Testis (tissue), 2 donors: ENCODE data around the gene LRRC43.

Source experiments
- POLR2A ChIP-seq: fragments of 450-650 bp; IDR thresholded peaks from one replicate; pipeline ENCODE4 v1.6.1; 2017; ENCODE audit warnings: antibody characterized with exemption, mild to moderate bottlenecking, moderate library complexity
- TF ChIP-seq, protein P1 (sequence below), 3 experiments: fragments of 450-650 bp in 2 of 3; fragments of 200-600 bp in 1 of 3; sonication (generic) in 1 of 3; IDR thresholded peaks; one replicate each; pipeline ENCODE4 v1.5.1; 2016 to 2019; ENCODE audit warnings: antibody characterized with exemption in 3 of 3, mild to moderate bottlenecking in 2 of 3, moderate library complexity in 1 of 3

DNA sequence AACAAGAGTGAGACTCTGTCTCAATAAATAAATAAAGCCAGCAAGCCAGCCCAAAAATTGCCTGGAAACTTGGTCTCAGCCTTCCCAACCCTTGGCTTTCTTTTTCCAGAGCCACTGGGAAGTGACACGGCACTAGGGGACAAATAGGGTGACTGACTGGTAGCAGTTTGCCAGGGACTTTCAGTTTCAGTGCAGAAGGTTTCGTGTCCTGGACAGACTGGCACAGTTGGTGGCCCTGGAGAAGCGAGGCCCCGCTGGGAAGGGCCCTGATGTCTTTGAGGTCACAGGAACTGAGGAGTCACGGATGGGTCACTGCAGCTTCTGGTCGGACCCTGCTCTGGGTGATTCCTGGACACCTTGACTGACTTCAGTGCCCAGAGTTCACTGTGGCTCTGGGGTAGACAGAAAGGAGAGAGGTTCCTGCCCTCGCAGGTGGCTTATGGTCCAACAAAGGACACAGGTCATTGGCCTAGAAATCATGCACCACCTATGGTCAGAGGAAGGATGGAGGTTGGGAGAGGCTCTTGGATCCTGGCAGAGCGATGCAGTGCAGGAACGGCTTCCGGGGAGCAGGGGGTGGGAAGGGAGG, 2.7 kb downstream of the LRRC43 start:
- TF ChIP-seq, protein P1, sequence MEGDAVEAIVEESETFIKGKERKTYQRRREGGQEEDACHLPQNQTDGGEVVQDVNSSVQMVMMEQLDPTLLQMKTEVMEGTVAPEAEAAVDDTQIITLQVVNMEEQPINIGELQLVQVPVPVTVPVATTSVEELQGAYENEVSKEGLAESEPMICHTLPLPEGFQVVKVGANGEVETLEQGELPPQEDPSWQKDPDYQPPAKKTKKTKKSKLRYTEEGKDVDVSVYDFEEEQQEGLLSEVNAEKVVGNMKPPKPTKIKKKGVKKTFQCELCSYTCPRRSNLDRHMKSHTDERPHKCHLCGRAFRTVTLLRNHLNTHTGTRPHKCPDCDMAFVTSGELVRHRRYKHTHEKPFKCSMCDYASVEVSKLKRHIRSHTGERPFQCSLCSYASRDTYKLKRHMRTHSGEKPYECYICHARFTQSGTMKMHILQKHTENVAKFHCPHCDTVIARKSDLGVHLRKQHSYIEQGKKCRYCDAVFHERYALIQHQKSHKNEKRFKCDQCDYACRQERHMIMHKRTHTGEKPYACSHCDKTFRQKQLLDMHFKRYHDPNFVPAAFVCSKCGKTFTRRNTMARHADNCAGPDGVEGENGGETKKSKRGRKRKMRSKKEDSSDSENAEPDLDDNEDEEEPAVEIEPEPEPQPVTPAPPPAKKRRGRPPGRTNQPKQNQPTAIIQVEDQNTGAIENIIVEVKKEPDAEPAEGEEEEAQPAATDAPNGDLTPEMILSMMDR (IDR thresholded peaks at IDR 0.05) = no peak
- no peak for TF ChIP-seq POLR2A
